Measurements from ENCODE around the gene RAET1G. TPM values are rescaled to one million over a fixed set of nuclear protein-coding genes. Genes with fewer than 3 reads are reported as not detected.
"Not testable (repeated sequence)": the region's sequence is repeated elsewhere in the genome, so short reads cannot be mapped to it uniquely, and the experiment has no call there.

The RAET1G gene
- total RNA-seq, 1 donor = not detected

DNA sequence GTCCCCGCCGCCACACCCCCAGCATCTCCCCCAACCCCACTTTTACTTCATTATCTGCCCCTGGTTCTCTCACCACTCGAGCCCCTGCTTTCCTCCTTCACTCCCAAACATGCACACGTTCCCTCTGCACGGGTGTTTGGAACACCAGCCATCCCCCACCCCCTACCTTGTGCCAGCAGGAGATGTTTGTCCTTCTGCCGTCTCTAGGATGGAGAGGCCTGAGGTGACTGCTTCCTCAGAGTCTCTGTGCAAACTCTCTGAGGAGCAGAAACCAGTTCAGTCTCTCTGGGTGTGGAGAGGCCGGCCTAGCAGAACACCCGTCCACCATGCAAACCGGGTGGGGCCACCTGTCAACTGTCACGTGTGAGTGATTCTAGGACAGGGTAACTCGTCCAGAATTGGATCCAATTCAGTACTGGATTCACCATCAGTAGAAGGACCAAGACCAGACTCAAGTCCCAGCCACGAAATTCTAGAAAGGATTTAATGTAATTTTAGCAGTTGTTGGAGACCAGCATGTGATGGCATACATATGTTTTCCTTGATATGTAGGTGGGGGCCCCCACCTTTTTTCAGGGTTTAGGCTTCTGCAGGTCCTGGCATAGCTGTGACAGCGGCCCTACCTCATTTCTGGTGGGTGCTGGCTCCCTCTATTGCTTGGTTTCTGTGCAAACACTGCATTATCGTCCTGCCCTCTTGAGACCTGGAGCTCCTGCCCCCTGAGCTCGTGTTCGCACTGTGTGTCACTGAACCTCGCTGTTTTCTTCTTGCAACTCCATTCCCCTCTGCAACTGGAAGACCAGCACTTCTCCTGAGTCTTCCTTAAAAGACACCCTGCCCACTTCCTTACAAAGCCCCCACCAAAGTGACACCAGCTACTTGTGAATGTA lies 24.8 kb downstream of the RAET1G start, which contains the start of gene RAET1E:
Gene RAET1E (minus strand): TSS at position 259 of the 890 bp plus-strand sequence. CDS start 7,212 bp downstream, outside the sequence.
- peak in 1 of 3 donors; percentile 22 for DNase-seq (ENCODE audit: low read depth in 2 of 3, low spot score in 2 of 3)

DNA sequence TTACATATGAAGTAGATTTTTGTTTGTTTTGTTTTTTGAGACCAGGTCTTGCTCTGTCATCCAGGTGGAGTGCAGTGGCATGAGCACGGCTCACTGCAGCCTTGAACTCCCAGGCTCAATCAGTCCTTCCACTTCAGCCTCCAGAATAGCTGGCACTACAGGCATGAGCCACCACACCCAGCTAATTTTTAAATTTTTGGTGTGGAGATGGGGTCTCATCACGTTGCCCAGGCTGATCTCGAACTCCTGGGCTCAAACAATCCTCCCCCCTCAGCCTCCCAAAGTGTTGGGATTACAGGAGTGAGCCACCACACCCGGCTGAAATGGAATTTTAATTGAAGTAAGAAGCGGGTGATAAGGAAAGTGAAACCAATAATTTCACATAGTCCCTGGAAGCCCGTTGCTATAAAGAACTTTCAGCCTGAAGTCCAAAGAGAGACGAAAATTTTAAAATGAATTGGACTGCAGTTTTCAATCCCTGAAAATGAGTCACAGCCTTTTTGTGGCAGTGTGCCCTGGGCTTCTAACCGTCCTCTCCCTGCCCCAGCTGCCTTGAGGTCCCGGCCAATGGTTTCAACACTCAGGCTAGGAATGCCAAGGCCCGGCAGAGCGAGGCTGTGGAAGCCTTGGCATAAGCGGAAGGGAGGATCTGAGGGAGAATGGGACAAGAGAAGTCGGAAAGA lies 25.8 kb downstream of the RAET1G start:
- no peak for DNase-seq (ENCODE audit: low read depth in 2 of 3, low spot score in 2 of 3)

DNA sequence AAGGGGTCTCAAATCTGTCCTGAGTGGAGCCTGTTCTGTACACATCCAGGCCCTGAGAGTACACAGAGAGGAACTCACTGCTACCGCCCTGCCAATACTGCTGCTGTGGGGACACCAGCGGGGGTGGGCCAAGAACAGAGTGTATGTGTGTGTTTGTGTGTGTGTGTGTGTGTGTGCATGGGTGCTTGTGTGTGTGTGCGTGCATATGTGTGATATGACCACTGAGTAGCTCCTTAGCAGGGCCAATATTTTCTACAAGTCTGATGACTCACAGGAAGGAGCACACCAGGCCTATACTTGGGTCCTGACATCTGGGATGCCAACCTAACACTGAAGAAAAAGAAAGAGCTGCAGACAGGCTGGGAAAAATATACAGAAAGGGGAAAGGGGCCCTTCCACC lies 26.4 kb downstream of the RAET1G start:
- peak in 2 of 3 donors; percentile 33 to 38 for DNase-seq (ENCODE audit: low read depth in 2 of 3, low spot score in 2 of 3)

DNA sequence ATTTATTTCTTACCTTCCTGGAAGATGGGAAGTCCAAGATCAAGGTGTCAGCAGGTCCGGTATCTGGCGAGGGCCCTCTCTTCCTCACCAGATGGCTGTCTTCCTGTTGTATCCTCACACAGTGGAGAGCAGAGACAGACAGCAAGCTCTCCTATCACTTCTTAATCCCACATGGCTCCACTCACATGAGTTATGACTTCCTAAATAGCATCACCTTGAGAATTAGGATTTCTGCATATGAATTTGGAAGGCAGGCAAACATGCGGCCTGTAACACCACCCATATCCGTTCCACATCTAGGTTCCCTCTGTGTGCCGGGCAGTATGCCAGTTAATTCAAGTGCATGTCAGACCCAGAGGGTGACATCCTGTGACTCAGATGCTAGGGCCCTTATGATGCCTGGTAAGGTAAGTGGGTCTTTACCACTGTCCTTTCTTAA lies 27.1 kb downstream of the RAET1G start:
- peak in 2 of 3 donors; percentile 86 to 95 for DNase-seq (ENCODE audit: low read depth in 2 of 3, low spot score in 2 of 3)

DNA sequence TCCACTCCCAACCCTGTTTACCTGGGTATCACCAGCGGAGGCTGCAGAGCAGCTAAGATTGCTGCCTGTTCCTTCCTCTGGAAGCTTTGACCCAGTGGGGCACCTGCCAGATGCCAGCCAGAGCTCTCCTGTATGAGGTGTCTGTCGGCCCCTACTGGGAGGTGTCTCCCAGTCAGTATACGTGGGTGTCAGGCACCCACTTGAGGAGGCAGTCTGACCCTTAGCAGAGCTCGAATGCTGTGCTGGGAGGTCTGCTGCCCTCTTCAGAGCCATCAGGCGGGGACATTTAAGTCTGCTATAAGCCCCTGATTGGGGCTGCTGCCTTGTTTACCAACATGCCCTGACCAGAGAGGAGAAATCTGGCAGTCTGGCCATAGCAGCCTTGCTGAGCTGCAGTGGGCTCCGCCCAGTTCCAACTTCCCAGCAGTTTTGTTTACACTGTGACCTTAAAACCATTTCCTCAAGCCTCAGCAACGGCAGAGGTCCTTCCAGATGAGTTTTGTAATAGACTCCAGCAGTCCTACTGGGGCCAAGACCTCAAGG lies 27.8 kb downstream of the RAET1G start:
- no peak for DNase-seq (ENCODE audit: low read depth in 2 of 3, low spot score in 2 of 3)

DNA sequence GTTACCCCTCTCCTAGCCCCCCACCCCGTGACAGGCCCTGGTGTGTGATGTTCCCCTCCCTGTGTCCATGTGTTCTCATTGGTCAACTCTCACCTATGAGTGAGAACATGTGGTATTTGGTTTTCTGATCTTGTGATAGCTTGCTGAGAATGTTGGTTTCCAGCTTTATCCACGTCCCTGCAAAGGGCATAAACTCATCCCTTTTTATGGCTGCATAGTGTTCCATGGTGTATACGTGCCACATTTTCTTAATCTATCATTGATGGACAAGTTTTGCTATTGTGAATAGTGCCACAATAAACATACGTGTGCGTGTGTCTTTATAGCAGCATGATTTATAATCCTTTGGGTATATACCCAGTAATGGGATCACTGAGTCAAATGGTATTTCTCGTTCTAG lies 31.1 kb downstream of the RAET1G start:
- DNase-seq (ENCODE audit: low read depth in 2 of 3, low spot score in 2 of 3) = not testable (repeated sequence)

DNA sequence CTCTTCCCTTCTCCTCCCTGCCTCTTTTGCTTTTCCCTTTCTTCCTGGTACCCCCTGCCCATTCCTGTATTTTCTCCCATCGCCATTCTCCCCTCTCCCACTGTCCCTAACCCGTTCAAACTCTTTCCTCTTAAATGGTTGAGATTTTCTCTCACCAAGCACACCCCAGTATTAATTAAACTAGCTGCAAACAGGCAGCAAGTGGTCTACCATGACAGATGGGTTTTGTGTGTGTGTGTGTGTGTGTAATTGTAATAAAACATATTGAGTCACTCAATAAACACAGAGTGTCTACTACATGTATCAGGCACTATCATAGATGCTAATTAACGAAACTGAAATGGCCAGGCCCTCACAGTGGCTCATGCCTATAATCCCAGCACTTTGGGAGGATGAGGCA lies 31.7 kb downstream of the RAET1G start:
- DNase-seq (ENCODE audit: low read depth in 2 of 3, low spot score in 2 of 3) = no peak

DNA sequence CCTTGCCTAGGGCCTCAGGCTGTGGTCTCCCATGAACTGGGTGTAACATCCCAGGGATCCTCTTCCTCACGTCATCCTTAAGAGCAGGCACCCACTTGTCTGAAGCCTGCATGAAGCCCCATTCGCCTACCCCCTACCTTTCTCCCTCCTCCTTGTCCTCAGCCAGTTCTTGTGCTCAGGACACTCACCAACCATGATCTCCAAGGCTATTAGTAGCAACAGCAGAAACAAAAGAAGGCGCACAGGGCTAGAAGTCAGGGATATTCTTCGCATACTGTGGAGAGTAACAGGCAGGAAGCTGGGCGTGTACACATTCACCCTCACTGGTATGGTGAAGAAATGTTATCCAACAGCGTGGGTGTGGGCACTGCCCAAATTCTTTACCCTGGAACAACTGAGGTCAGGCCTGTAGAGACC lies 32.3 kb downstream of the RAET1G start:
- DNase-seq (ENCODE audit: low read depth in 2 of 3, low spot score in 2 of 3) = no peak

DNA sequence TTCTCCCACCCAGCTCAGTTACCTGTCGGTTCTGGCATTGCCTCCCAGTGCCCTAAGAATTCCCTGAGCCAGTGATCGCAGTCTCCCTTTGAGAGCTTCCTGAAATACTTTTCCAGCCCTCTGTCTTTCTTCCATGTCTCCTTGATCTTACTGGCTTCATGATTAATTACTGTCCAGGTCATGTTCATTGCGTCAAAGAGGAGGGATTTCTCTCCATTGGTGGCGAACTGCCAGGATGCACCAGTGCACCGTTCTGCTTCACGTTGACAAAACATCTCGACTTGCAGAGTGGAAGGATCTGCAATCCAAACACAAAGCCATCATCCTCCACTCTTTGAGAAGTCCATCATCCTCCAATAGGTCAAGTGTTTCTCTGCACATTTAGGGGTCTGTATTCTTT lies 33.6 kb downstream of the RAET1G start:
- no peak for DNase-seq (ENCODE audit: low read depth in 2 of 3, low spot score in 2 of 3)

DNA sequence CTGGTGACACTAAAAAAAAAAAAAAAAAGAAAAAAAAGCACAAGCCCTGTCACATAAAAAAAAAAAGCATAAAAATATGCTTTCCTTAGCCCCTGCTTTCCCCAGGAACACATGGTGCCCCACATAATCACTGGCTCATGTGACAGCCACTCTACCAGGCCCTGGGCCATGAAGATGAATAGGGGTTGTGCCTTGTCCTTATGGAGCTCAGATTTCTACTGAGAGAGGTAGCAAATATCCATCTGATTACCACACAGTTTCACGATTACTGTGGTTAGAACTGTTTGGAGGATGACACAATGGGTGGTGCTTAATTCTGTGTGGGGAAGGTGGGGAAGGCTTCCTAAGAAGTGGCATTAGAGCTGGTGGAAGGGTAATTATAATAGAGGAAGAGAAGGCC lies 34.3 kb downstream of the RAET1G start:
- DNase-seq (ENCODE audit: low read depth in 2 of 3, low spot score in 2 of 3) = no peak

DNA sequence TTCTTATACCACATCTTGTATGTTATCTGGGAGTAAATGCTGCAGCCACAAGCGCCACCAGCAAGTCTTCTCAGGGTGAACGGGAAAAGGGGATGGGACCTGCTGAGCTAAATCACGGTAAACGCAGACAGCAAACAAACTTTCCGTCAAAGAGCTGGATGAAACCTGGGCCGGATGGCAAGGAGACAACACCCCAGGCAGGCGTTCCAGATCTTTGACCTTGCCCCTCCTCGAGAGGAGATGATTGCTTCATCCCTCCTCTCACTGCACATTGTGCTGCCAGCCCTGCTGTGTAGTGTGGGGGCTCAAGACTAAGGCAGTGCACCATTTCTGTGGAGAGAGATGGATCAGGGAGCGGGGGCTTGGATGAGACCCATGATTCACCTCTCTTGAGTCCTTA lies 34.8 kb downstream of the RAET1G start:
- no peak for DNase-seq (ENCODE audit: low read depth in 2 of 3, low spot score in 2 of 3)

DNA sequence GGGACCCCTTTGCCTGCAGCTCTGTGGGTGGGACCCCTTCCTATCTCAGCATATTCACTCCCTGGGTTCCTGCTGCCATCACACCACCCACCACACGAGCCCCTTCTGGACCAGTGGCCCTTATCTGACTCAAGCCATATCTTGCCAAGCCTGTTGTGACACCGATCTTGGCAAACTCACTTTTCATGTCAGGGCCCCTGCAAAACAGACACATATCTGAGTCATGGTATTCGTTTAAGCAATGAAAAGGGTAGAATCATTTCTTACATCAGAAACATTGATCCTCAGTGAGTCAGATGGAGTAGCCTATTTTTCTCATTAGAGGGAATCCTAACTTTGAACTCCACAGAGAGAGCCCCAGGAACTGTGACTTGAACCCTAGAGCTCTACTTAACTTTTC lies 35.6 kb downstream of the RAET1G start:
- DNase-seq (ENCODE audit: low read depth in 2 of 3, low spot score in 2 of 3) = no peak

DNA sequence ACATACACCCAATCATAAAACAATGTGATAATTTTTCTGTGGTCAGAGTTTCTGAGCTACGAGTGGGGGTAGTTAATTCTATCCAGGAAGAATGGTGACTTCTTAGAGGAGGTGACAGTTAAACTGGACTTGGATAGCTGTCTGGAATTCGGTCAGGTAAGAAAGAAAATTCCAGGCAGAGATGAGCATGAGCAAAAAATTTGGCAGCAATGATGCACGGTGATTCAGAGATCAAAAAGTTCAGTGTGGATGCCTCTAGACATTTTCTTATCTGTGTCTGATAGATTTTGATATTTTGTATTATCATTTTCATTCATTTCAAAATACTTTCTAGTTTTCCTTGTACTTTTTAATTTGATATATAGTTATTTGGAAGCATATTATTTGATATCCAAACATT lies 37.0 kb downstream of the RAET1G start:
- DNase-seq (ENCODE audit: low read depth in 2 of 3, low spot score in 2 of 3) = no peak

DNA sequence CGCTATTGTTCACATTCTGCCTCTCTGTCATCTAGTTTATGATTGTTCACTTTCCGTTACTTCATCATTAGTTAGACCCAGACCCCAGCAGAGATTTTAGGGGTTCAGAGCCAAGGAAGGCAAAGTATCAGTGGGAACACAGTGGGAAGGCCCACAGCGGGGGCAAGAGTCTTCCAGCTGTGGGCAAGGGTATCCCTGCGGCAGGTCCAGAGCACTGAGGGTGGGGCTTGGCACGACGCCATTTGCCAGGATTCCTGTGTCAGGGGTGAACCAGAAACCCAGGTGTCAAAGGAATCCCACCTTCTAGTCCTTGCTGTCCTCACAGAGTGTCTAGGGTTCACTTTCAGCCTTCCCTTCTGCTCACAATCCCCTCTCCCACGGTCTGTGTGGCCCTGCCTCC lies 38.3 kb downstream of the RAET1G start:
- no peak for DNase-seq (ENCODE audit: low read depth in 2 of 3, low spot score in 2 of 3)

DNA sequence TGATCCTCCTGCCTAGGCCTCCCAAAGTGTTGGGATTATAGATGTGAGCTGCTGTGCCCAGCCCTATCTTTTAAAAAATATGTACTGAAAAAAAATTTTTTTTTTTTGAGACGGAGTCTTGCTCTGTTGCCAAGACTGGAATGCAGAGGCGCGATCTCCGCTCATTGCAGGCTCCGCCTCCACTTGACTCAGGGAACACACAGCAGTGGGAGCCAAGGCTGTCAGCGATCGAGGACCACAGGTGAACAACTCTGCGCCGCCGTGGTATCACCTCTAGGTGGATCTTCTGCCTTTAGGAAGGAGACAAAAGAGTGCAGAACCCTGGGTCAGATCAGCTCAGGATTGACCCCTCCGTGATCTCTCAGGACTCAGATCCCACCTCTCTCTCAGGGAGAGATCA lies 38.7 kb downstream of the RAET1G start:
- DNase-seq (ENCODE audit: low read depth in 2 of 3, low spot score in 2 of 3) = no peak

DNA sequence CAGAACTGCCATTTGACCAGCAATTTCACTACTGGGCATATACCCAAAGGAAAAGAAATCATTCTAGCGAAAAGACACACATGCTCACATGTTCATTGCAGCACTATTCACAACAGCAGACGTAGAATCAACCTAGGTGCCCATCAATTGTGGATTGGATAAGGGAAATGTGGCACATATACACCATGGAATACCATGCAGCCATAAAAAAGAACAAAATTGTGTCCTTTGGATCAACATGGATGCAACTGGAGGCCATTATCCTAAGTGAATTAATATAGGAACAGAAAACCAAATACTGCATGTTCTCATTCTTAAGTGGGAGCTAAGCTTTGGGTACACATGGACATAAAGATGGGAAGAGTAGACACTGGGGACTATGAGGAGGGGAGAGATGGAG lies 41.1 kb downstream of the RAET1G start:
- no peak for DNase-seq (ENCODE audit: low read depth in 2 of 3, low spot score in 2 of 3)

DNA sequence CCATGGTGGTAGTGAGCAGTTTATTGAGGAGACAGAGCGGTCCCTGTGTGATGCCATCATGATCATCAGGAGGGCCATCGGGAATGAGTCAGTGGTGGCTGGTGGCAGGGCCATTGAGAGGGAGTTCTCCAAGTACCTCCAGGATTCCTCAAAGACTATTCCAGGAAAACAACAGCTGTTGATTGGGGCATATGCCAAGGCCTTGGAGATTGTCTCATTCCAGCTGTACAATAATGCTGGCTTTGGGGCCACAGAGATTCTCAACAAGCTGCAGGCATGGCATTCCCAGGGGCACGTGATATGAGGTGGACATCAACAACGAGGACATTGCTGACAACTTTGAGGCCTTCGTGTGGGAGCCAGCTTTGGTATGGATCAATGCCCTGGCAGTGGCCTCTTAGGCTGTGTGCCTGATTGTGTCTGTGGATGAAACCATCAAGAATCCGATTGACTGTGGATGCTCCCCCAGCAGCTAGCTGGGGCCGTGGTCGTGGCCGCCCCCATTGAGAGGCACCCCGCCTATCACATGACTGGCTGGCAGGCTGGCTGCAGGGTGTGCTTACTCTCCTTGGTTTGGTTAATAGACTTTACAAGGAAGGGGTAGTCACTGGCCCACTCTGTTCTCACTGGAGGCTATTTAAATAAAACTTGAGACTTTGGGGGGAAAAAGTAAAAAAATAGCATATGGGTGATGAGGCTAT lies 41.7 kb downstream of the RAET1G start:
- no peak for DNase-seq (ENCODE audit: low read depth in 2 of 3, low spot score in 2 of 3)

DNA sequence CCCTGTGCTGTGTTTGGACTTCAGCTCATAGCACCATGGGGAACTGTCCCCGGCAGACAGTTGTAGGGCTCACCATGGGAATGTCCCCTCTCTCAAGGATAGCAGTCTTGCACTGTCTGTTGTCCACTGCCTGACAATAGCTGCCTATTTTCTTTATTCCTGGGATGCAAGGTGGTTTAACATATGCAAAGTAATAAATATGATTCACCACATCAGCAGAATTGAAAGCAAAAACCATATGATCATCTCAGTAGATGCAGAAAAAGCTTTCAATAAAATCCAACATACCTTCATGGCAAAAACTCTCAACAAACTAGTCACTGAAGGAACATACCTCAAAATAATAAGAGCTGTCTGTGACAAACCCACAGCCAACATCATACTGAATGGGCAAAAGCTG lies 45.3 kb downstream of the RAET1G start:
- DNase-seq (ENCODE audit: low read depth in 2 of 3, low spot score in 2 of 3) = no peak

DNA sequence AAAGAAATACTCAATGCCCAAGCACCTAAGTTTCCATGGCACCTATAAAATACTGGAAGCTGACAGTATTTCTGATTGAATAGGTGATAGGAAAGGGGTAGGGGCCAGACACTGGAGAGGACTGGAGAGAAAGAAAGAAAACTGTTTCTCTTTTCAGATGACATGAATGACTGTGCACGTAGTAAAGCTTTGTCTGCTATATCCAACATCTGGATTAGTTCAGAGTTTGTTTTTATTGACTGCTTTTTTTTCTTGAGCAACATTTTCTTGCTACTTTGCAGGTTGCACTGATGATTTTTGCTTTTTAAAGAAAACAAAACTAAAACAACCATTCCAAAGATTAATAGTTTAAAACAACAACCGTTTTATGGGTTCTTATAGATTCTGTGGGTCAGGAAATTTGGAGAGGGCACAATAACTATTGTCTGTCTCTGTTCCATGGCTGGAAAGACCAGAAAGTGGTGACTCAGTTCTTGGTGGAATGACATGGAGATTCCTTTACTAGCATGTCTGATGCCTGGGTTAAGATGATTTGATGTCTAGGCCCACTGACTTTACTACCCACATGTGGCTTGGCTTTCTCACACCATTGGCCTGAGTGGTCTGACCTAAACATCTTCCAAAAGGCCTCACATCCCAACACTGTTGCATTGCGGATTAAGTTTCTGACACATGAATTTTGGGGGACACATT lies 46.5 kb downstream of the RAET1G start:
- no peak for DNase-seq (ENCODE audit: low read depth in 2 of 3, low spot score in 2 of 3)

DNA sequence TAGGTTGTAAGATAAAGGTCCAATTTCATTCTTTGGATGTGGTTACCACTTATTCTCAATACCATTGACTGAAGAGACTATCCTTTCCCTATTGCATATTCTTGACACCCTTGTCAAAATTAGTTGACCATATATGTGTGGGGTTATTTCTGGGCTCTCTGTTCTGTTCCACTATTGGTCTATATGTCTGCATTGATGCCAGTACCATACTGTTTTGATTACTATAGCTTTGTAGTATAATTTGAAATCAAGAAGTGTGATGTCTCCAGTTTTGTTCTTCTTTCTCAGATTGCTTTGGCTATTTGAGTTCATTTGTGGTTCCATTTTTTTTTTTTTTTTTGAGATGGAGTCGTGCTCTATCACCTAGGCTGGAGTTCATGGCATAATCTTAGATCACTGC lies 50.7 kb downstream of the RAET1G start:
- DNase-seq (ENCODE audit: low read depth in 2 of 3, low spot score in 2 of 3) = no peak

All from hematopoietic multipotent progenitor cell (in vitro differentiated cells).